Stimulated activated CD8-positive, alpha-beta memory T cell treated with anti-CD3 and anti-CD28 coated beads, Interleukin-4, amount 100 ng/mL, for 4 hours (primary cell): ENCODE data around the gene CCDC32.

Experiments
- DNase-seq, 2 donors: peaks; one replicate each; pipeline ENCODE4 v3.0.0-alpha.2; 2020; ENCODE audit warnings: low read depth in 2 of 2, low spot score in 1 of 2

The CCDC32 gene

DNA sequence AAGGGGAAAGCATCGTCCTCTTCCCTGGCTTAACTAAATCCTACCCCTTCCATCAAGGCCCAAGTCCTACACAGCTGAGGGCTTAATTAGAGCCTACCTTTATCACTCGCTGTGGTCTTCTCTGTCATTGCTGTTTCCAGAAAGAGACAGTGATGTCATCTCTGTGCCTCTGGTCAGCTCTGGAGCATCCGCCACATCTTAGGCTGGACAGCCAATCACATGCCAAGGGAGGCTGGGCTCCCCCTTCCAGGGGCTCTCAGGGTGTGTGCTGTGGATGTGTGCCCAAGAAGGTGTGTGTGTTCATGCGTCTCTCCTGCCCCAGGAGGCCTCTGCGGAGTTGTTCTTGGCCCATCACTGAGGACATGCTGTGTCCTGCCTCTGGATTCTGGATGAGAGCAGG, 51.2 kb downstream of the CCDC32 start:
- DNase-seq = no peak

GRCh38 chr15:40512440-40512839, 52.4 kb downstream of the CCDC32 start:
- no peak for DNase-seq

DNA sequence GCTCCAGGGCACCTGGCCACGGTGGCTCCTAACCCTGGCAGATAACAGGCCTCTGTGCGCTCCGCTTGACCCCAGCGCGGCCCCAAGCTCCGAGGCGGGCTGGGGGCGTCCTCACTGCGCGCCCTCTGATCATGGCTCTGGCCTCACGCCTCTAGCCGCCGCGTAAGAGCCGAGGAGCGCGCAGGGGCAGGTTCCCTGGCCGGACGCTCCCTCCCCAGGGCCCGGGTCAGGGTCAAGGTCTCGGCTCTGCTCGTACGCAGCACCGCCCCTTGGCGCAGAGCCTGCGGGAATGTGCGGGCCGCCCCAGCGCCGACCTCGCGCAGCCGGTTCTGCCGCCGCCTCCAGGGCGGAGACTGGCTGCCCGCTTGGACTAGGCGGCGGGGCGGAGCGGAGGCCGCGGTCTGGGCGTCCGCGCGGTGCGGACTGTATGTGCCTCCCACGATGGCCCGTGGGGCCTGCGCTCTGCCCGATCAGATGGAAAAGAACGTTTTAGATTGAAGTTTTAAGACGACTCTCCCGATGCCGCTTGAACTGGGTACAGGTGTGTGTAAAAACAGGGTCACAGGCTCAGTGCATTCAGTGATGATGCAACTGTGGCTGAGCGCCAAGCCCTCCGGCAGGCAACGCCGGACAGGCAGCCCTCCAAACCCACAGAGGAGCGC, 53.2 kb downstream of the CCDC32 start:
- DNase-seq = no peak

DNA sequence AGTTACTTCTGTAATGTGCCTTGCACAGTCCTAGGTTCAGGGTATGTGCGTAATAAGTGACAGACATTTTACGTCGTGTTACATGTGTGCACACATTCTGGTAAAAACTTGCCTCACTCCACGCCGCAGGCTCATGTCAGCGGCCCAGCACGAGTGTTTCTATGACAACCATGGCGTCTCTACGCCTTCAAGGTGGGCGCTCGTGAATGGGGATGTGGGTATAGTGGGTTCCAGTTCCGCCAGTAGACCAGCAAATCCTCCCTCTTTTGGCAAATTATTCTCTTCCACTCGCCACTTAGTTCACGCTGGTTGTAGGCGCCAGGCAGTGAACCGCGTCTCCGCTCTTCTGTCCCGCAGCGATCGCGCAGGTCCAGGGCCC, 53.8 kb downstream of the CCDC32 start:
- no peak for DNase-seq

GRCh38 chr15:40510201-40510600, 54.6 kb downstream of the CCDC32 start:
- no peak for DNase-seq

GRCh38 chr15:40508216-40508615, 56.6 kb downstream of the CCDC32 start:
- DNase-seq = no peak

DNA sequence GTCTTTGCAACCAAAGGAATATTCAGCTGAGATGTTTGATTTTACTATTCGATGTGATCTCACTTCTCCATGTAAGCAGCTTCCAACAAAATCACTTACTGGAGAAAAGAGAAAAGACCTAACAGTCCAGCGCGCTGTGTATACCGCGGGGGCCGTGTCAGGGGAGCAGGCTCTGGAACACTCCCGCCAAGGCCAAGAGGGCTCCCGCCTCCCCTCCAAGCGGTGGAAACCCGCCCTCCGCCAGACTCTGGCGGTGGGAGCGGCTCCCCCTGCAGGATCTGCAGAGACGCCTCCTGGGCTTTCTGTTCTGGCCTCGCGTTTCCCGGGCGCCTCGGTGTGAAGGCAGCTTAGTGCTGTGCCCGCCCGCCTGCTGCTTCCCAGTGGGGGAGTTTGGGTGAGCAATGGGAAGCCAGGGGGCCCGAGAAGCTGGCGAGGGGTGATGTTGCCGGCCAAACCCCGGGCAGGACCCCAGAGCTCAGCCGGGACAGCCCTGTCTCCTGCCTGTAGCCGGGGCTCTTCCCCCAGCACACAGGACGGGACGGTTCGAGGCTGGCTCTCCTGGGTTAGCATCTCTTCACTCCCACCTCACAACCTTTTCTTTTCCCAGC, 57.8 kb downstream of the CCDC32 start:
- peak; percentile 38 to 41 for DNase-seq
